Measurements from ENCODE around the gene AP5S1. TPM values are rescaled to one million over a fixed set of nuclear protein-coding genes. Genes with fewer than 3 reads are reported as not detected.

AP5S1 gene
- total RNA-seq, 1 experiment from 2014 or later, result 3.9 TPM

GRCh38 chr20:3796477-3797225 is 23.7 kb upstream of the AP5S1 start:
- H3K4me1 ChIP-seq (ENCODE audit: insufficient read depth, low read length), result no peaks in the 10 kb centered on the region; the same call in 1 of the 2 replicates
- no peak overlapping the region for H3K9ac ChIP-seq (ENCODE audit: extremely low read depth, insufficient read length, low read length)
- TF ChIP-seq CTCF (conservative IDR thresholded peaks at IDR 0.05), result no peak
- H4K91ac ChIP-seq (ENCODE audit: insufficient read length, low read depth, low read length), result no peak overlapping the region
- Mint-ChIP-seq H3K4me3 (peak overlapping the region; percentile 73 to 92), H3K27me3 (ENCODE audit: low read depth) (peaks cover 19% of the 10 kb centered on the region), H3K4me1 (peaks cover 42 to 54% of the 10 kb centered on the region in 2 experiments), H3K9me3 (no peaks in the 10 kb centered on the region), H3K27ac (peak overlapping the region in 1 of 3 experiments; percentile 23; a peak in 1 of 7 replicates), H3K36me3 (ENCODE audit: insufficient read depth in 1 of 3, low read depth in 3 of 3) (peaks cover 8 to 13% (median 13%) of the 10 kb centered on the region in 3 experiments; a peak in 5 of 7 replicates)
- no peak overlapping the region for H3K23ac ChIP-seq (ENCODE audit: insufficient read length, low read depth, low read length)
- H4K5ac ChIP-seq (ENCODE audit: insufficient read length, low read depth, low read length), result no peak overlapping the region
- H3K4ac ChIP-seq (ENCODE audit: low read depth, low read length), result no peak overlapping the region
- H4K20me1 ChIP-seq (ENCODE audit: control insufficient read depth, insufficient read depth, insufficient read length), result no peaks in the 10 kb centered on the region
- H3K4me2 ChIP-seq (ENCODE audit: insufficient read depth, insufficient read length, low read length), result peak overlapping the region; percentile 35
- H2BK20ac ChIP-seq (ENCODE audit: low read depth, low read length, poor library complexity, severe bottlenecking), result no peak overlapping the region
- H2BK5ac ChIP-seq (ENCODE audit: insufficient read length, low read length), result no peak overlapping the region
- H3K27ac ChIP-seq (ENCODE audit: insufficient read length, low read depth, low read length), result no peak overlapping the region
- no peak overlapping the region for H4K8ac ChIP-seq (replicated peaks; ENCODE audit: insufficient read length, low read depth, low read length)
- no peaks in the 10 kb centered on the region for H3K27me3 ChIP-seq (ENCODE audit: insufficient read depth, low read length)
- no peak overlapping the region for H3K56ac ChIP-seq (ENCODE audit: insufficient read length, low read depth, low read length)
- no peaks in the 10 kb centered on the region for H3K79me2 ChIP-seq (ENCODE audit: insufficient read depth, low read length)
- H3T11ph ChIP-seq (ENCODE audit: low read length), result no peak overlapping the region
- no CpG with 5 or more reads among the region's 33 CpGs for WGBS (ENCODE audit: extremely low coverage, insufficient read length, low lambda C conversion rate)
- H3K9me3 ChIP-seq (ENCODE audit: control insufficient read depth, low read depth, low read length), result no peaks in the 10 kb centered on the region
- no peak overlapping the region for H2BK15ac ChIP-seq (ENCODE audit: low read depth, low read length)
- no peaks in the 10 kb centered on the region for H3K79me1 ChIP-seq (ENCODE audit: insufficient read depth, low read depth, low read length, poor library complexity, severe bottlenecking)
- peaks cover 19% of the 10 kb centered on the region for H3K23me2 ChIP-seq (ENCODE audit: insufficient read length, low read depth, low read length, poor library complexity, severe bottlenecking)
- no peak for DNase-seq
- H2BK120ac ChIP-seq (ENCODE audit: low read depth, low read length, poor library complexity, severe bottlenecking), result no peak overlapping the region
- H2AK5ac ChIP-seq (ENCODE audit: insufficient read length, low read length), result no peak overlapping the region
- H3K14ac ChIP-seq (ENCODE audit: insufficient read depth, low read length), result no peak overlapping the region
- no peak overlapping the region for H2AFZ ChIP-seq (ENCODE audit: low read length)
- H3K18ac ChIP-seq (ENCODE audit: insufficient read length, low read depth, low read length), result no peak overlapping the region
- no peak overlapping the region for H2BK12ac ChIP-seq (ENCODE audit: insufficient read length, low read depth, low read length)
